Rectal smooth muscle tissue (tissue), 1 donor: ENCODE data around the gene CNTNAP5.

ENCODE experiments used
- H3K27ac ChIP-seq: one replicate; pipeline ENCODE4 v1.7.0; 2013; ENCODE audit warnings: low read depth, low read length, inconsistent platforms
- H3K27me3 ChIP-seq: one replicate; pipeline ENCODE4 v1.7.0; 2013; ENCODE audit warnings: low read length; ENCODE audit not compliant: control insufficient read depth, insufficient read depth
- H3K36me3 ChIP-seq: one replicate; pipeline ENCODE4 v1.7.0; 2013; ENCODE audit warnings: low read length; ENCODE audit not compliant: control insufficient read depth, insufficient read depth
- H3K4me1 ChIP-seq: one replicate; pipeline ENCODE4 v1.7.0; 2013; ENCODE audit warnings: low read length; ENCODE audit not compliant: control insufficient read depth, insufficient read depth
- H3K4me3 ChIP-seq: one replicate; pipeline ENCODE4 v1.7.0; 2013; ENCODE audit warnings: low read length
- H3K9ac ChIP-seq: one replicate; pipeline ENCODE4 v1.7.0; 2013; ENCODE audit warnings: low read length

Gene CNTNAP5

DNA sequence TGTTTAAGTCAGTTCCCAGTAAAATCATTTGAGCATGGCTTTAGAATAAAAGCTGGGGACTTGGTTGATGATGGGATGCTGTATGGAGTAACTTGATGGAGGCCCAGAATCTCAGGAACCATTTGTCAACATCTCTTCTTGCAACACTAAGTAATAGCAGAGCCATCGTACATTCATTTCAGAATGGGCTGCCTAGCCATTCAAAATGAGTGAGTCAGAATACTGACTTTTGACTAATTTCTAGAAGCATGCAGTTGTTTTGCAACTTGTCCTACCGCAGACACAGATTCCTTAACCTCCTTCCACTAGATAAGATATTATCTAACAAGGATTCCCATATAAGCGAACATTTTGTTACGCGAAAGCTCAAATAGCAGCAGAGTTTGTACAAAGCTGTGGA is 229.5 kb downstream of the CNTNAP5 start:
- Histone ChIP-seq H3K4me1 (no peaks in the 10 kb centered on the region), H3K27me3 (no peaks in the 10 kb centered on the region), H3K4me3 (no peak overlapping the region), H3K9ac (no peak overlapping the region), H3K27ac (no peak overlapping the region), H3K36me3 (no peaks in the 10 kb centered on the region)

DNA sequence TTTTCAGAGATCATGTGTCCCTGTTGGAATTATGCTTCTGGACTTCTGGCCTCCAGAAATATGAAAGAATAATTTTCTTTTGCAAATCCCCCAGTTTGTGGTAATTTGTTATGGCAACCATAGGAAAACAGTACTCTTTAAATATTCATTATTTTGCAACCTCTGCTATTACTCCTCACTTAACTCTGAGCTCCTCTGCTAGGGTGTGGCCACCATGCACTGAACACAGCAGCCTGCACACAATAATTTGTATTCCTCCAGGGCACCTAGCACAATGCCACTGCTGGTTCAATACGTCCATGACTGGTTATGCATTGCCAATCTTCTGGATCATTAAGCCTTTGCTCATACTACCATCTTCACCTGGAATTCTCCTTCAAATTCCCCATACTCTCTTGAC is 232.0 kb downstream of the CNTNAP5 start:
- H3K27me3 ChIP-seq: no peaks in the 10 kb centered on the region
- H3K36me3 ChIP-seq: no peaks in the 10 kb centered on the region
- H3K4me3 ChIP-seq: no peak overlapping the region
- no peak overlapping the region for H3K27ac ChIP-seq
- no peak overlapping the region for H3K9ac ChIP-seq
- no peaks in the 10 kb centered on the region for H3K4me1 ChIP-seq

DNA sequence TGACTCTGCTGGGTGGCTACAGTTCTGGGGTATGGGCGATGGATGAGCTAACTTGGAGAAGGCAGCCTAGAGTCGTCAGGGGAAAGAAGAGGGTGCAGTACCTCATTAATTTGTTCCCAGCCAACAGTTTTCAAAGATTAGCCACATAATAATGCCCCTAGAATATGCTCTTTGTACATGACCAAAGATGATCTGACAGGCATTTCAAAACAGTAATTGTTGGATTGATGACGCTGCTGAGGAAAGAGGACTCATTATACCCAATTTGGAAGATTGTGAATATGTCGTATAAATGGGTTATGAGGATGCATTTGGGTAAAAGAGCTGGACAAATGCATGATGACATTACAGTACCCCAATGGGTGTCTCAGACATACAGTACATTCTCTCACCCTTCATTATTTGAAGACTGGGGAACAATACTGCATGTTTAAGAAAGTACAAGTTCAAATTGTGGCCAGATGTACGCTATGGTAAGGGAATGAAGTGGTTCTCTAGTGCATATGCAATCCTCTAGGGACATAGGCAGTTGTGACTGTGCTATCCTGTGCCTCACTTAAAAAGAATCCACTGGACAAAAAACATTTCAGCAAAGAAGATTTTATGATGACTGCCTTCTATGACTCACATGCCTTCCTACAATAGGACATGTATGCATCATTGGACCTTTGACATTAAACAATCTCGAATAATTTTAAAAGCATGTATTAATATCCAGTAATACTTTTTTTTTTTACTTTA is 233.2 kb downstream of the CNTNAP5 start:
- Histone ChIP-seq H3K4me1 (no peaks in the 10 kb centered on the region), H3K27me3 (no peaks in the 10 kb centered on the region), H3K36me3 (no peaks in the 10 kb centered on the region), H3K4me3 (no peak overlapping the region), H3K27ac (no peak overlapping the region), H3K9ac (no peak overlapping the region)

DNA sequence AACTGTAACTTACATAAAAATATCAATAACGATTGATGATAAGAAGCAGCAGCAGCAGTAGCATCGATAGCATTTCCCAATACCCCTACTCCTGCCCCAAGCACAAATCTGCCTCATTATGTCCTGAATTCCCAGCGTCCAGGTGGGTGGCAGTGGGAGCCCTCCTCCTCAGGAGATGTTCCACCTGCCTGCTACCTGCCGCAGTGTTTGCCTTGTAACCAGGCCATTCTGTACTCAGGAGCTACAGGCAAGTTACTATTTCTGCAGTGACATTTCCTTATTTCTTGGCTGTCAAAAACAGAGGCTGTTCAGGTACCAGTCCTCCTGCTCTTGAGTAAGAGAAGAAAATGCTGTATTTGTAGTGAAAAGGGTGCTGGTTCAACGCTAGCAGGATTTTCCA is 236.4 kb downstream of the CNTNAP5 start:
- Histone ChIP-seq H3K27ac (no peak overlapping the region), H3K9ac (no peak overlapping the region), H3K27me3 (no peaks in the 10 kb centered on the region), H3K4me3 (no peak overlapping the region), H3K36me3 (no peaks in the 10 kb centered on the region), H3K4me1 (no peaks in the 10 kb centered on the region)

DNA sequence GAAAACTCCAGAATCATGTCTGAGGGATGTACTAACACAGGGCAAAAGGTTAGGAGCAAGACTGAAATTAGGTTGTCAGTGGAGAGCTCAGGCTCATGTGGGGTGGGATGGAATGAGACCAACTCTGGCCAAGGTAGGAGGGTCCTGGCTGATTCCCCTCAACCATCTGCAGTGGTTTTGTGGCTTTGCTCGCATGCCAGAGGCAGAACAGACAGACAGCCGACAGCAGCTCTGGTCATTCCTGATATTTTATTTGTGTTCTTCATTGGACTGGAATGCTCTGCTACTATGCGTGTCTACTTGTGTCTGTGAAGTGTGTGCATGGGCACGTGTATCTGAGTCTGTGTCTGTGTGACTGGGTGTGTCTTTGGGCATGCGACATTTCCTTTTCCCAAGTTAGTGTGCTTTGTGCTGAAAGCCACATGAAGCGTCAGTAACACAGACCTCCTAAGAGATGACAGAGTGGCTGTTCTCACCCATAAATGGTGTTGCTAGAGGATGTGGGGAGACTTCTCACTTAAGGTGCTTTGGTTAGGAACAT is 239.5 kb downstream of the CNTNAP5 start:
- H3K27ac ChIP-seq: no peak overlapping the region
- no peak overlapping the region for H3K9ac ChIP-seq
- no peaks in the 10 kb centered on the region for H3K36me3 ChIP-seq
- no peaks in the 10 kb centered on the region for H3K4me1 ChIP-seq
- no peak overlapping the region for H3K4me3 ChIP-seq
- H3K27me3 ChIP-seq: no peaks in the 10 kb centered on the region

DNA sequence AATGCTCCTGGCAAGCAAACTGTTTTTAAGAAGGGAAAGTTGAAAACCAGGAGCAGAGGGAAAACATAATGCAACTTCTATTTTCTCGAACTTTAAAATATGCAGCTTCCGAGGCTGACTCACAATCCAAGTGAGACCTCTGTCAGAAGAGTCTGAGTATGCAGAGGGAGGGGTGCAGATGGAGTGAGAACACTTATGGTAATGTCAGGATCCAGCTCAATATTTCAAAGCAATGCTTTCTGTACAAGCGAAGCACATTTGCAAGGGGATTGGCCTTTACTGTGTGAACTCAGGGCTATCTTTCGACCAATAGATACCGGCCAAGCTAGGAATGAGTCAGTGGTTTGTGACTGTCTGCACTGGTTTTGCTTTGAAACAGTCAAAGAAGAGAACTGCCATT is 242.7 kb downstream of the CNTNAP5 start:
- no peak overlapping the region for H3K9ac ChIP-seq
- no peak overlapping the region for H3K27ac ChIP-seq
- no peaks in the 10 kb centered on the region for H3K36me3 ChIP-seq
- H3K27me3 ChIP-seq: no peaks in the 10 kb centered on the region
- H3K4me3 ChIP-seq: no peak overlapping the region
- H3K4me1 ChIP-seq: no peaks in the 10 kb centered on the region

DNA sequence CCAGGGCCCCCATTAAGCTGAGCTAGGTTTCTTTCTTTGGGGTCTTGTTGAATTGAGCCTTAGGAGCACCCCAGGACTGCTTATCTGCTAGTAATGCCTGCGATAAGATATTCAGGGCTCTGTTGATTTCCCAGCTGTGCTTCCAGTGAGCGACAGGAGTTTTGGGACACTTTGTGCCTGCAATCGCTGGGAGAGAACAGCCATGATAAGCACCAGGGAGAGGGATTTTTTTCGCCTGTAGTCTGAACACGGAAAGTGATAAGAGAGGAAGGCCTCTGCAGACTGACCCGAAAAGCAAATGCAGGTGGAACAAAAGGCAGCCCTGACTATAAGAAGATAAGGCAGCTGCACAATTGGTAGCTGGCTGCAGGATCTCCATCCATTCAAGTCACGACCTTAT is 244.3 kb downstream of the CNTNAP5 start:
- Histone ChIP-seq H3K4me1 (no peaks in the 10 kb centered on the region), H3K27me3 (no peaks in the 10 kb centered on the region), H3K4me3 (no peak overlapping the region), H3K9ac (no peak overlapping the region), H3K36me3 (no peaks in the 10 kb centered on the region), H3K27ac (no peak overlapping the region)

DNA sequence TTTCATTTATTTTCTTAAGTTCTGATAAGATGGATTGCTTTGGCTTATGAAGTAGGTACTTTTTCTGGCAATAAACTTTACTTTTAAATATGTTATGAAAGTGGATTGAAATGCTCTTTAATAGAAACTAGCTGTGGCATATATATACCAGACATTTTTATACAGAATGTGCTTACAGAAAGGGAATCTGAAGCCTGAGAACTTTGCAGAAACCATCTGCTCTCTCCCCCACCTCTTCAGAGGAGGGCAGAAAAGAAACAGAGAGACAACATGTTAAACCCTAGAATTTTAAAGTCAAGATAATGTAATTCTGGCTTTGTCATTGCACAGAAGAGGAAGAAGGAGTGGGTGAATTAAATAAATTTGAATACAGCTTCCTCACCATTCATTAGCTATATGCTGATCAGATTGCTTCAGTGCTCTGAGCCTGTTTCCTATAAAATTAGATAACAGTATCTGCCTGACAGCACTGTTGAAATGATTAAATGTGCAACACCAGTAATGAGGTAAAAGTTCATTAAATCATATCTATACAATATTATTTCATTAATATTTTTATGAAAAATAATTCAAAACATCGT is 247.3 kb downstream of the CNTNAP5 start:
- Histone ChIP-seq H3K4me1 (no peaks in the 10 kb centered on the region), H3K4me3 (no peak overlapping the region), H3K9ac (no peak overlapping the region), H3K36me3 (no peaks in the 10 kb centered on the region), H3K27ac (no peak overlapping the region), H3K27me3 (no peaks in the 10 kb centered on the region)

DNA sequence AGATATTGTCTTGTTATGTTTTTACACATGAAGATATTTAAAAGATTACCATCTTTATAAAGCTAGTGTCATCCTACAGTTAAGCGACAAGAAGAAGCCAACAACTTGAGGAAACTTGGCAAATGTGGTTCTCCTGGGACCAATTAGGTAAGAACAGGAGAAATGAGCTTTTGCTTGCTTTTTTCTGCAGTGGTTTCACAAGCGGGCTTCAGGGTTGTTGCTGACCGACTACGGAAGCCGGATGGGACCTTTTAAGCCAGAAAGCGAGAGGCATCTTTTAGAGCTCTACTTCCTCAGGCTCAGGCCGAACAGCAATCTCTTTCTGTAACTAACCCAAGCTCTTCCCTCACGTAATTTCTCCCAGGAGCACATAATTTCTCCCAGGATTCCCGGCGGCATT is 256.5 kb downstream of the CNTNAP5 start:
- no peak overlapping the region for H3K4me3 ChIP-seq
- no peaks in the 10 kb centered on the region for H3K27me3 ChIP-seq
- H3K27ac ChIP-seq: no peak overlapping the region
- no peak overlapping the region for H3K9ac ChIP-seq
- H3K4me1 ChIP-seq: no peaks in the 10 kb centered on the region
- H3K36me3 ChIP-seq: no peaks in the 10 kb centered on the region

DNA sequence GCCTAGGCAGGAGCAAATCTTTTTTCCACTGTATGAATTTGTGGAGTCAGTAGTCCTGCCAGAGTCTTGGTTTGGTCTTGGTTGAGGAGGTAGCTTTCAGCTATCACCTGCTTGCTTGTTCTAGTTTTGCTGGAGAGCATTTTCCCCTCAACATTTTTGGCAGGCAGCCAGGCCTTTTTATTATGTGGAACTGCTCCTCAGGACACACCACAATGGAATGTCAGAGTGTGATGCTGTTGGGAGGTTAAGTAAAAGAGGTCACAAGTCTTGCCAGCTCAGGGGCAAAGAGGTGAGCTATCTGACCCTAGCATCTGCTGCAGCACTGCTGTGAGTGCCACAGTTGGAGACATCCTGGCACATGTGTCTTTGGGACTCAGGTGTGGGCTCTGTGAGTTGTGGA is 258.0 kb downstream of the CNTNAP5 start:
- Histone ChIP-seq H3K4me1 (no peaks in the 10 kb centered on the region), H3K27ac (no peak overlapping the region), H3K36me3 (no peaks in the 10 kb centered on the region), H3K4me3 (no peak overlapping the region), H3K27me3 (no peaks in the 10 kb centered on the region), H3K9ac (no peak overlapping the region)

DNA sequence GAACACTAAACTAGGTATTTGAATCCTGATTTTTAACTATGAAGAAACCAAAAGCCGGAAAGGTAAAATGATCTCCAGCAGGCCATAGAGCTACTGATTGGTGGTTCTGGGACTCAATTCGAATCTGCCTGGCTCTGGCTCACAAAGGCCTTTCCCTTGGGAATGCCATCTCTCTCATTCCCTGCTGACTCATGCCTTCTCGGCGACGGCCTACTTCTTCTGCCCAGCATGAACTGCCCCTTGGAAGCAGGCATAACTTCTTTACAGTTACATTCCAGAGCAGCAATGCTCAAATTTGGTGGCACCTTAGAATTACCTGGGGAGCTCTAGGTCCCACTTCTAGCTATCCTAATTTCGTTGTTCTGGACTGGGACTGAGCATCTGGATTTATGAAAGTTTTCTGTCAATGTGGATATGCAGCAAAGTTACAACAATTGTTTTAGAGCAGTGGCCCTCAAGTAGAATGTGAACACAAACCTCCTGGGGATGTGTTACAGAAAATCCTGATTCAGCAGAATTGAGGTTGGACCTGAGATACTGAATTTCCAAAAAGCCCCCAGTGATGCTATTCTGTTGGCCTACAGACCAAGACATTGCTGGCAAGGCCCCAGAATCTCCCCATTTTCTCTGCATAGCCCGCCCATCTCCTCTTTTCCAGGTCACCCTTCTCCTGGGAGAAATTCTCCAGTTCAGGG is 261.1 kb downstream of the CNTNAP5 start:
- H3K4me3 ChIP-seq: no peak overlapping the region
- H3K36me3 ChIP-seq: no peaks in the 10 kb centered on the region
- no peaks in the 10 kb centered on the region for H3K27me3 ChIP-seq
- no peaks in the 10 kb centered on the region for H3K4me1 ChIP-seq
- H3K27ac ChIP-seq: no peak overlapping the region
- H3K9ac ChIP-seq: no peak overlapping the region

DNA sequence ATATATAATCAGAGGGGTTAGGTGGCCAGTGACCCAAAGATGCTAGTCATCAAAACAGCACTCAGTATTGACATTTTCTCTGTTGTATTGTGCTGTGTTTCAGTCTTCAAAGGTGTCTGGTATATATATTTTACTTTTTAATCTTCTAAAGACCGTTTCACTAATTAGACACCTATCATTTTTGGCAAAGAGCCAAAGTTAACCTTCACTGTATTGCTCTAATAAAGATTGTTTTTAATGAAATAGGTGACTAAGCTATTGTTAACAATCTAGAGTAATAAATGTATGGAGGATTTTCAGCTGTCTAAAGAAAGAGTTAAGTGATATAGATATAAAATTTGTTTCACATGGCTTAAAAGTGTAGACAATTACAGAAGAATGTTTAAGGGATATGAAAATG is 264.0 kb downstream of the CNTNAP5 start:
- Histone ChIP-seq H3K27me3 (no peaks in the 10 kb centered on the region), H3K9ac (no peak overlapping the region), H3K36me3 (no peaks in the 10 kb centered on the region), H3K4me1 (no peaks in the 10 kb centered on the region), H3K27ac (no peak overlapping the region), H3K4me3 (no peak overlapping the region)
